Esophagus muscularis mucosa (tissue), 4 donors: ENCODE measurements around the gene TMED10. TPM values are rescaled to one million over a fixed set of nuclear protein-coding genes. Genes with fewer than 3 reads are reported as not detected.

Source experiments
- DNase-seq: peaks from one replicate; pipeline ENCODE4 v3.0.0-alpha.2; 2017; ENCODE audit errors: extremely low spot score
- H3K27ac ChIP-seq, 4 donors: fragments of 200-600 bp; sonication (generic); replicated peaks in 1 of 4; 1 replicate in 3 of 4; 2 replicates in 1 of 4; pipeline ENCODE4 v1.5.1; 2016 to 2019; ENCODE audit warnings: mild to moderate bottlenecking in 1 of 4
- H3K27me3 ChIP-seq, 4 donors: fragments of 200-600 bp; sonication (generic); one replicate each; pipeline versions ENCODE4 v1.5.1 to v1.6.0; 2016 to 2019
- H3K36me3 ChIP-seq, 4 donors: fragments of 200-600 bp; sonication (generic); one replicate each; pipeline ENCODE4 v1.5.1; 2016 to 2019
- H3K4me1 ChIP-seq, 4 donors: fragments of 200-600 bp; sonication (generic); one replicate each; pipeline ENCODE4 v1.5.1; 2016 to 2019
- H3K4me3 ChIP-seq, 4 donors: fragments of 200-600 bp; sonication (generic); 1 replicate in 2 of 4; 2 replicates in 2 of 4; pipeline ENCODE4 v1.5.1; 2016 to 2019; ENCODE audit warnings: mild to moderate bottlenecking in 4 of 4, moderate library complexity in 1 of 4
- H3K9me3 ChIP-seq, 4 donors: fragments of 200-600 bp; sonication (generic); 1 replicate in 3 of 4; 2 replicates in 1 of 4; pipeline ENCODE4 v1.5.1; 2016 to 2019
- CTCF ChIP-seq, 3 experiments: fragments of 200-600 bp in 2 of 3; fragments of 450-650 bp in 1 of 3; sonication (generic) in 2 of 3; IDR thresholded peaks; one replicate each; pipeline ENCODE4 v1.5.1; 2017 to 2019; ENCODE audit warnings: antibody characterized with exemption in 3 of 3, mild to moderate bottlenecking in 2 of 3, moderate library complexity in 1 of 3
- EP300 ChIP-seq: sonication (generic); formaldehyde crosslinking; IDR thresholded peaks from one replicate; pipeline ENCODE4 v1.6.1; 2017; ENCODE audit warnings: antibody characterized with exemption
- POLR2A ChIP-seq: fragments of 450-650 bp; IDR thresholded peaks from one replicate; pipeline ENCODE4 v1.6.1; 2017; ENCODE audit warnings: antibody characterized with exemption, moderate library complexity, mild to moderate bottlenecking, low read depth
- POLR2AphosphoS5 ChIP-seq, 2 donors: sonication (generic); formaldehyde crosslinking; IDR thresholded peaks; one replicate each; pipeline ENCODE4 v1.6.1; 2017; ENCODE audit warnings: antibody characterized with exemption in 2 of 2
- WGBS: methylation state at CpG from one replicate; pipeline ENCODE4 v1.1.5; 2018; 5-methylcytosine and 5-hydroxymethylcytosine counted together
- intact Hi-C: fragments of 100-400 bp; cut with DNase I; formaldehyde crosslinking; loops from one replicate; pipeline ENCODE4 v1.15.1; 2023
- total RNA-seq, 4 donors: library from RNA; depleted of rRNA; stranded (reverse); fragments of >200 nt; gene quantifications; one replicate each; pipeline versions ENCODE4 v1.1.0 to v1.2.1, GENCODE V29; 2016

The TMED10 gene
- total RNA-seq, 4 donors from 2014 or later, result 115 to 164 (median 129) TPM

- Histone ChIP-seq H3K27ac (peak overlapping the region in 1 of 4 donors; percentile 95), H3K36me3 (peaks cover 0 to 17% (median 14%) of the 10 kb centered on the region in 4 donors), H3K4me1 (peaks cover 21 to 45% (median 43%) of the 10 kb centered on the region in 4 donors), H3K9me3 (no peaks in the 10 kb centered on the region), H3K4me3 (peak overlapping the region; percentile 73 to 83 (median 80)), H3K27me3 (no peaks in the 10 kb centered on the region)
- no peak for TF ChIP-seq POLR2A
- no peak for TF ChIP-seq POLR2AphosphoS5 (IDR thresholded peaks at IDR 0.05)
- TF ChIP-seq EP300, result no peak
- no peak for TF ChIP-seq CTCF (IDR thresholded peaks at IDR 0.05)
- intact Hi-C loops, result no loop called here
- DNase-seq, result no peak
- WGBS, result 62% methylated on average over 5 of the region's 5 CpGs
Observed at GRCh38 chr14:75125617-75126016, 50.8 kb downstream of the TMED10 start.

GRCh38 chr14:75123991-75124390 is 52.4 kb downstream of the TMED10 start:
- intact Hi-C loops, result no loop called here
- H3K36me3 ChIP-seq, result peaks cover 0 to 27% (median 18%) of the 10 kb centered on the region in 4 donors
- H3K4me1 ChIP-seq, result peaks cover 21 to 45% (median 43%) of the 10 kb centered on the region in 4 donors
- no peaks in the 10 kb centered on the region for H3K27me3 ChIP-seq
- TF ChIP-seq POLR2A (no peak), EP300 (no peak), POLR2AphosphoS5 (IDR thresholded peaks at IDR 0.05) (peak; percentile 54 to 69), CTCF (IDR thresholded peaks at IDR 0.05) (no peak)
- no peak for DNase-seq
- H3K4me3 ChIP-seq, result no peak overlapping the region
- H3K27ac ChIP-seq, result peak overlapping the region in 1 of 4 donors; percentile 7
- no peaks in the 10 kb centered on the region for H3K9me3 ChIP-seq
- WGBS, result 30% methylated on average over 6 of the region's 7 CpGs

- TF ChIP-seq POLR2AphosphoS5 (IDR thresholded peaks at IDR 0.05), result no peak
- no peak for TF ChIP-seq EP300
- TF ChIP-seq CTCF (IDR thresholded peaks at IDR 0.05), result no peak
- TF ChIP-seq POLR2A, result no peak
- Histone ChIP-seq H3K27ac (no peak overlapping the region), H3K27me3 (no peaks in the 10 kb centered on the region), H3K36me3 (peaks cover 10 to 51% (median 41%) of the 10 kb centered on the region in 4 donors), H3K4me1 (peaks cover 12 to 28% (median 27%) of the 10 kb centered on the region in 4 donors), H3K9me3 (no peaks in the 10 kb centered on the region), H3K4me3 (no peak overlapping the region)
- no peak for DNase-seq
- 91% methylated on average over 7 of the region's 7 CpGs for WGBS
- intact Hi-C loops, result no loop called here
Observed at GRCh38 chr14:75121552-75121951, 54.9 kb downstream of the TMED10 start.

- Histone ChIP-seq H3K9me3 (no peaks in the 10 kb centered on the region), H3K27ac (no peak overlapping the region), H3K27me3 (no peaks in the 10 kb centered on the region), H3K36me3 (peaks cover 16 to 60% (median 49%) of the 10 kb centered on the region in 4 donors), H3K4me3 (no peak overlapping the region), H3K4me1 (peaks cover 10 to 22% (median 20%) of the 10 kb centered on the region in 4 donors)
- peak; percentile 0 for DNase-seq
- 63% methylated on average over 3 of the region's 3 CpGs for WGBS
- TF ChIP-seq EP300 (no peak), CTCF (IDR thresholded peaks at IDR 0.05) (no peak), POLR2A (no peak), POLR2AphosphoS5 (IDR thresholded peaks at IDR 0.05) (no peak)
- intact Hi-C loops, result no loop called here
Observed at GRCh38 chr14:75120541-75121291, 55.7 kb downstream of the TMED10 start.

GRCh38 chr14:75119056-75119455 is 57.4 kb downstream of the TMED10 start:
- no peak for DNase-seq
- H3K4me3 ChIP-seq, result no peak overlapping the region
- TF ChIP-seq EP300 (no peak), CTCF (IDR thresholded peaks at IDR 0.05) (no peak), POLR2AphosphoS5 (IDR thresholded peaks at IDR 0.05) (no peak), POLR2A (no peak)
- intact Hi-C loops, result no loop called here
- no peak overlapping the region for H3K27ac ChIP-seq
- no peaks in the 10 kb centered on the region for H3K9me3 ChIP-seq
- no peaks in the 10 kb centered on the region for H3K27me3 ChIP-seq
- 86% methylated on average over 2 of the region's 2 CpGs for WGBS
- peaks cover 0 to 5% (median 4%) of the 10 kb centered on the region in 4 donors for H3K4me1 ChIP-seq
- peaks cover 26 to 76% (median 64%) of the 10 kb centered on the region in 4 donors for H3K36me3 ChIP-seq
